Transverse colon (tissue), 4 donors: ENCODE measurements around the gene PTX4. TPM values are rescaled to one million over a fixed set of nuclear protein-coding genes. Genes with fewer than 3 reads are reported as not detected.

Experiments used
- DNase-seq: peaks from one replicate; pipeline ENCODE4 v3.0.0-alpha.2; 2019
- H3K27ac ChIP-seq, 4 donors: fragments of 200-600 bp; sonication (generic); 2 replicates each; pipeline ENCODE4 v1.5.1; 2016 to 2018; ENCODE audit warnings: inconsistent platforms in 4 of 4
- H3K27me3 ChIP-seq: fragments of 200-600 bp; sonication (generic); 2 replicates; pipeline ENCODE4 v1.5.1; 2017; ENCODE audit warnings: inconsistent platforms
- H3K36me3 ChIP-seq, 4 donors: fragments of 200-600 bp; sonication (generic); 2 replicates each; pipeline ENCODE4 v1.5.1; 2017 to 2019; ENCODE audit warnings: inconsistent platforms in 4 of 4
- H3K4me1 ChIP-seq, 4 donors: fragments of 200-600 bp; sonication (generic); 2 replicates each; pipeline ENCODE4 v1.5.1; 2017 to 2020; ENCODE audit warnings: inconsistent platforms in 4 of 4
- H3K4me3 ChIP-seq, 4 donors: fragments of 200-600 bp; sonication (generic); 1 replicate in 1 of 4; 2 replicates in 3 of 4; pipeline versions ENCODE4 v1.5.1 to v1.6.1; 2017 to 2019; ENCODE audit warnings: inconsistent platforms in 4 of 4
- H3K9me3 ChIP-seq, 2 donors: fragments of 200-600 bp; sonication (generic); 2 replicates each; pipeline ENCODE4 v1.5.1; 2017 to 2019; ENCODE audit warnings: inconsistent platforms in 2 of 2
- CTCF ChIP-seq, 5 experiments: fragments of 200-600 bp in 3 of 5; fragments of 450-650 bp in 2 of 5; sonication (generic) in 3 of 5; IDR thresholded peaks; 1 replicate in 2 of 5; 2 replicates in 3 of 5; pipeline ENCODE4 v1.5.1; 2016 to 2017; ENCODE audit warnings: antibody characterized with exemption in 5 of 5, inconsistent platforms in 3 of 5, mild to moderate bottlenecking in 2 of 5, moderate library complexity in 1 of 5
- EP300 ChIP-seq: sonication (generic); formaldehyde crosslinking; IDR thresholded peaks from one replicate; pipeline ENCODE4 v1.6.1; 2017; ENCODE audit warnings: antibody characterized with exemption, low read depth
- POLR2A ChIP-seq: fragments of 450-650 bp; IDR thresholded peaks from one replicate; pipeline ENCODE4 v1.6.1; 2016; ENCODE audit warnings: antibody characterized with exemption, mild to moderate bottlenecking, moderate library complexity
- POLR2AphosphoS5 ChIP-seq, 3 donors: sonication (generic); formaldehyde crosslinking; IDR thresholded peaks; one replicate each; pipeline ENCODE4 v1.6.1; 2016; ENCODE audit warnings: antibody characterized with exemption in 3 of 3
- WGBS, 2 donors: methylation state at CpG; one replicate each; pipeline ENCODE4 v1.1.5; 2018; ENCODE audit warnings: low coverage in 1 of 2; 5-methylcytosine and 5-hydroxymethylcytosine counted together
- in situ Hi-C, 4 donors: fragments of 200-750 bp; cut with MboI; loops; one replicate each; pipeline versions ENCODE4 v1.15.0 to v1.15.1; 2017; ENCODE audit warnings: low sequenced_read_pairs in 3 of 4, low pct_ligation_motif_present in 1 of 4, low pct_unique_long_range_greater_than_20kb in 1 of 4
- intact Hi-C: fragments of 100-400 bp; cut with DNase I; formaldehyde crosslinking; loops from one replicate; pipeline ENCODE4 v1.15.1; 2023; ENCODE audit warnings: low total_unique reads
- total RNA-seq, 4 donors: library from RNA; depleted of rRNA; stranded (reverse); fragments of >200 nt; gene quantifications; one replicate each; pipeline ENCODE4 v1.1.0, GENCODE V29; 2016

The PTX4 gene
- total RNA-seq, 4 donors from 2014 or later = not detected

- H3K4me1 ChIP-seq = peaks cover 13 to 39% (median 20%) of the 10 kb centered on the region in 4 donors
- no peaks in the 10 kb centered on the region for H3K27me3 ChIP-seq
- WGBS, 2 donors = 19 to 61% methylated on average over 10 to 27 of the region's 57 CpGs
- H3K36me3 ChIP-seq = no peaks in the 10 kb centered on the region
- peak overlapping the region; percentile 73 to 98 (median 86) for H3K4me3 ChIP-seq
- H3K27ac ChIP-seq = peak overlapping the region; percentile 89 to 94 (median 91)
- in situ Hi-C loops (no loop called here), intact Hi-C loops (no loop called here)
- TF ChIP-seq POLR2AphosphoS5 (IDR thresholded peaks at IDR 0.05) = no peak
- no peak for TF ChIP-seq EP300
- no peak for TF ChIP-seq CTCF (IDR thresholded peaks at IDR 0.05)
- TF ChIP-seq POLR2A = no peak
- H3K9me3 ChIP-seq = no peaks in the 10 kb centered on the region
- no peak for DNase-seq
Observed at GRCh38 chr16:1474082-1474795, 14.5 kb downstream of the PTX4 start.

- TF ChIP-seq CTCF (IDR thresholded peaks at IDR 0.05) (no peak), POLR2A (no peak), POLR2AphosphoS5 (IDR thresholded peaks at IDR 0.05) (no peak), EP300 (no peak)
- H3K27ac ChIP-seq = no peak overlapping the region
- H3K27me3 ChIP-seq = no peaks in the 10 kb centered on the region
- H3K9me3 ChIP-seq = no peaks in the 10 kb centered on the region
- H3K4me1 ChIP-seq = peaks cover 13 to 39% (median 20%) of the 10 kb centered on the region in 4 donors
- intact Hi-C loops (no loop called here), in situ Hi-C loops (no loop called here)
- H3K4me3 ChIP-seq = no peak overlapping the region
- DNase-seq = no peak
- H3K36me3 ChIP-seq = no peaks in the 10 kb centered on the region
- WGBS, 2 donors = 58 to 77% methylated on average over 3 of the region's 3 CpGs
Observed at GRCh38 chr16:1472974-1473373, 15.8 kb downstream of the PTX4 start.

GRCh38 chr16:1471569-1472194, 17.1 kb downstream of the PTX4 start:
- Histone ChIP-seq H3K4me1 (peaks cover 13 to 39% (median 20%) of the 10 kb centered on the region in 4 donors), H3K4me3 (no peak overlapping the region), H3K27me3 (no peaks in the 10 kb centered on the region), H3K36me3 (no peaks in the 10 kb centered on the region), H3K9me3 (no peaks in the 10 kb centered on the region), H3K27ac (peak overlapping the region in 3 of 4 donors; percentile 11 to 17 (median 17))
- TF ChIP-seq POLR2AphosphoS5 (IDR thresholded peaks at IDR 0.05) (no peak), CTCF (IDR thresholded peaks at IDR 0.05) (no peak), POLR2A (no peak), EP300 (no peak)
- DNase-seq = no peak
- 83 to 87% methylated on average over 8 to 26 of the region's 26 CpGs for WGBS, 2 donors
- intact Hi-C loops (no loop called here), in situ Hi-C loops (no loop called here)

- no peak overlapping the region for H3K4me3 ChIP-seq
- WGBS, 2 donors = 78% methylated on average over 14 of the region's 14 CpGs; no CpG with 5 or more reads in 1 of the 2 donors
- H3K36me3 ChIP-seq = no peaks in the 10 kb centered on the region
- H3K27me3 ChIP-seq = no peaks in the 10 kb centered on the region
- H3K27ac ChIP-seq = peak overlapping the region; percentile 2 to 60 (median 23)
- no peaks in the 10 kb centered on the region for H3K9me3 ChIP-seq
- peak; percentile 27 for DNase-seq
- no peak for TF ChIP-seq POLR2A
- no peak for TF ChIP-seq CTCF (IDR thresholded peaks at IDR 0.05)
- TF ChIP-seq POLR2AphosphoS5 (IDR thresholded peaks at IDR 0.05) = peak in 1 of 3 donors; percentile 32
- TF ChIP-seq EP300 = no peak
- peaks cover 11 to 36% (median 17%) of the 10 kb centered on the region in 4 donors for H3K4me1 ChIP-seq
- in situ Hi-C loops = no loop called here
- intact Hi-C loops = no loop called here
Observed at GRCh38 chr16:1470481-1471251, 18.1 kb downstream of the PTX4 start.
